Activated effector memory CD4-positive, alpha-beta T cell treated with Interleukin-2 at 50 U/mL for 16 hours (primary cell): ENCODE results near the gene SLC40A1.

ENCODE experiments used
- DNase-seq: peaks from one replicate; pipeline ENCODE4 v3.0.0-alpha.2; 2020

Gene SLC40A1

GRCh38 chr2:189511210-189511959 lies 69.2 kb downstream of the SLC40A1 start:
- no peak for DNase-seq
